K562 (cell line): ENCODE data around the gene TRMT1. TPM values are rescaled to one million over a fixed set of nuclear protein-coding genes. Genes with fewer than 3 reads are reported as not detected.

ENCODE experiments used
- EGR1 ChIP-seq: fragments of 450-650 bp; conservative IDR thresholded peaks from 2 replicates; pipeline ENCODE4 v1.6.1; 2017; ENCODE audit warnings: mild to moderate bottlenecking
- GATAD2B ChIP-seq: fragments of 450-650 bp; IDR thresholded peaks from 2 replicates; pipeline ENCODE4 v1.6.1; 2017; ENCODE audit warnings: mild to moderate bottlenecking, borderline replicate concordance
- MAZ ChIP-seq, 2 experiments: fragments of 450-650 bp in 1 of 2; sonication (generic) in 1 of 2; formaldehyde crosslinking; IDR thresholded peaks in 1 of 2; conservative IDR thresholded peaks in 1 of 2; 2 replicates each; pipeline versions ENCODE4 v1.4.0 to v1.5.0; 2020; ENCODE audit warnings: mild to moderate bottlenecking in 1 of 2, missing genetic modification reagents in 1 of 2
- MLLT1 ChIP-seq, 2 experiments: fragments of 450-650 bp; IDR thresholded peaks; 2 replicates each; pipeline ENCODE4 v1.6.1; 2016
- NFE2L1 ChIP-seq: fragments of 450-650 bp; IDR thresholded peaks from 2 replicates; pipeline ENCODE4 v1.6.1; 2016; ENCODE audit warnings: missing genetic modification characterization, low read depth, mild to moderate bottlenecking, missing compliant biosample characterization, moderate library complexity, borderline replicate concordance
- NR2C2 ChIP-seq, 2 experiments: fragments of 200-800 bp in 1 of 2; sonication (Bioruptor generic) in 1 of 2; sonication (generic) in 1 of 2; formaldehyde crosslinking in 1 of 2; IDR thresholded peaks; 2 replicates each; pipeline versions ENCODE4 v1.6.1 to v1.8.0; 2016 to 2022; ENCODE audit warnings: mild to moderate bottlenecking in 1 of 2, missing compliant biosample characterization in 1 of 2, missing genetic modification characterization in 1 of 2, missing genetic modification reagents in 1 of 2
- POLR2H ChIP-seq: IDR thresholded peaks from 2 replicates; pipeline ENCODE4 v1.6.1; 2016; ENCODE audit warnings: missing genetic modification characterization, low read depth, mild to moderate bottlenecking, control low read depth, missing compliant biosample characterization, moderate library complexity
- ZBTB1 ChIP-seq: sonication (generic); formaldehyde crosslinking; IDR thresholded peaks from 2 replicates; pipeline ENCODE4 v1.8.1; 2023; ENCODE audit warnings: missing genetic modification reagents, low read depth, mild to moderate bottlenecking, borderline replicate concordance
- ZBTB40 ChIP-seq, 2 experiments: fragments of 450-650 bp in 1 of 2; sonication (generic) in 1 of 2; formaldehyde crosslinking in 1 of 2; IDR thresholded peaks; 2 replicates each; pipeline versions ENCODE4 v1.7.1 to v1.9.0; 2016 to 2022; ENCODE audit warnings: inconsistent platforms in 1 of 2, mild to moderate bottlenecking in 1 of 2, missing genetic modification reagents in 1 of 2
- ZBTB7A ChIP-seq: IDR thresholded peaks from 2 replicates; pipeline ENCODE4 v1.6.1; 2011; ENCODE audit warnings: low read depth, mild to moderate bottlenecking, low read length, moderate library complexity, borderline replicate concordance; ENCODE audit not compliant: control insufficient read depth
- ZBTB9 ChIP-seq: fragments of 450-650 bp; formaldehyde crosslinking; IDR thresholded peaks from 2 replicates; pipeline ENCODE4 v1.4.0; 2020; ENCODE audit warnings: mild to moderate bottlenecking, moderate library complexity
- ZFPM2 ChIP-seq: fragments of 250-450 bp; sonication (Bioruptor Pico); IDR thresholded peaks from 2 replicates; pipeline ENCODE4 v1.5.1; 2022; ENCODE audit warnings: mild to moderate bottlenecking
- ZNF561 ChIP-seq: fragments of 450-650 bp; formaldehyde crosslinking; conservative IDR thresholded peaks from 2 replicates; pipeline ENCODE4 v1.4.0; 2020; ENCODE audit warnings: mild to moderate bottlenecking, moderate library complexity
- polyA plus RNA-seq, 8 experiments: library from polyadenylated mRNA; depleted of rRNA in 4 of 8; stranded (reverse) in 5 of 8; unstranded in 3 of 8; fragments of >200 nt; fragmentation: Nextera tagmentation in 2 of 8; fragmentation: Illumina TruSeq in 1 of 8; extraction: Ambion mirVana in 2 of 8; extraction: Trizol in 1 of 8; gene quantifications; 2 replicates each; pipeline versions ENCODE4 v1.2.1 to v1.2.3, GENCODE V29; 2011 to 2014; ENCODE audit warnings: inconsistent platforms in 1 of 8, missing spikeins in 1 of 8
- total RNA-seq, 7 experiments: library from RNA; depleted of rRNA in 6 of 7; stranded (reverse); fragments of >200 nt in 6 of 7; fragmentation: Illumina TruSeq in 2 of 7; extraction: Trizol in 2 of 7; gene quantifications; 2 replicates each; pipeline versions ENCODE4 v1.2.1 to v1.2.3, GENCODE V29; 2011 to 2021; ENCODE audit warnings: low replicate concordance in 1 of 7

TRMT1 gene
- total and polyA plus RNA-seq, 9 of the 15 experiments (the other 6 are each of a cell fraction or from before 2014, with no cell fraction given): 5.8 to 158 (median 54.3) TPM

- 0 out of 2 replicates have a peak, but pooled peaks have one; percentile 32 for TF ChIP-seq ZBTB40 (IDR thresholded peaks at IDR 0.05)
- TF ChIP-seq ZBTB40 (CRISPR knock-in tag; IDR thresholded peaks at IDR 0.05): no peak
- peak; percentile 79; the same call in 1 of the 2 replicates for TF ChIP-seq ZFPM2
- peak; percentile 18 to 29; a peak in 1 of 4 replicates for TF ChIP-seq MAZ (CRISPR knock-in tag; conservative IDR thresholded peaks at IDR 0.05 in 1 of 2, IDR thresholded peaks at IDR 0.05 in 1 of 2)
- peak; percentile 56 to 58; a peak in 1 of 4 replicates for TF ChIP-seq MLLT1 (IDR thresholded peaks at IDR 0.05)
- TF ChIP-seq ZNF561: 0 out of 2 replicates have a peak, but pooled peaks have one; percentile 13
- no peak for TF ChIP-seq ZBTB7A
- TF ChIP-seq NFE2L1 (tag): no peak
- peak; percentile 52; the same call in 1 of the 2 replicates for TF ChIP-seq POLR2H (tag)
- peak; percentile 62 for TF ChIP-seq EGR1
- TF ChIP-seq NR2C2 (CRISPR knock-in tag; IDR thresholded peaks at IDR 0.05): no peak
- no peak for TF ChIP-seq NR2C2 (tag; IDR thresholded peaks at IDR 0.05)
- TF ChIP-seq ZBTB1: no peak; the same call in 1 of the 2 replicates
- 0 out of 2 replicates have a peak, but pooled peaks have one; percentile 14 for TF ChIP-seq ZBTB9 (CRISPR knock-in tag)
- TF ChIP-seq GATAD2B: no peak
Observed at GRCh38 chr19:13098277-13099072, 18.1 kb downstream of the TRMT1 start (continued).
